K562 (cell line): ENCODE measurements around the gene FIGLA. TPM values are rescaled to one million over a fixed set of nuclear protein-coding genes. Genes with fewer than 3 reads are reported as not detected.
A peak's percentile ranks its signal among the peaks of the same experiment; 100 is the strongest.

ENCODE experiments used
- ATAC-seq: fragments of 200-7000 bp; cut with Tn5 transposase; 3 replicates; pipeline ENCODE4 v1.9.1; 2020; ENCODE audit warnings: moderate library complexity
- BruUV-seq: library from RNA; stranded (reverse); fragments of 400-500 nt; replicated peaks from 2 replicates; lab custom pipeline; 2021; lab: Mats Ljungman, UMichigan
- CTCF ChIA-PET: fragments of 300-600 bp; formaldehyde crosslinking; extraction: SDS; loops from one replicate; lab custom pipeline; 2021; ENCODE audit warnings: low intra/inter-chr PET ratio; lab: Yijun Ruan, JAX
- POLR2A ChIA-PET: fragments of 300-600, 350-650 bp; sonication (Branson Sonifier 250); formaldehyde crosslinking; extraction: SDS; loops from one replicate; lab custom pipeline; 2021; ENCODE audit warnings: antibody characterized with exemption, inconsistent platforms; lab: Yijun Ruan, JAX
- DNase-seq, 4 experiments: peaks; one replicate each; pipeline versions ENCODE4 v3.0.0 to v3.0.0-alpha.2; 2011 to 2018; ENCODE audit warnings: low spot score in 3 of 4, mixed read lengths in 3 of 4; ENCODE audit errors: extremely low read depth in 1 of 4
- FAIRE-seq: peaks from 2 replicates; lab custom pipeline; 2011; peaks lifted over from hg19 to GRCh38; lab: Jason Lieb, UNC
- H2AFZ ChIP-seq: 2 replicates; pipeline ENCODE4 v1.6.0; 2011; ENCODE audit warnings: low read depth, low read length, control low read depth, inconsistent platforms
- H3K27ac ChIP-seq: fragments of 200-600 bp; 3 replicates; pipeline ENCODE4 v1.8.0; 2011; ENCODE audit warnings: low read depth, mild to moderate bottlenecking, control low read depth, inconsistent platforms, low read length, moderate library complexity, mixed read lengths; ENCODE audit errors: extremely low read depth
- H3K27me3 ChIP-seq, 2 experiments: fragments of 300-600 bp in 1 of 2; 2 replicates in 1 of 2; 3 replicates in 1 of 2; pipeline versions ENCODE4 v1.6.0 to v1.8.0; 2011; ENCODE audit warnings: inconsistent platforms in 2 of 2, low read length in 2 of 2, mild to moderate bottlenecking in 1 of 2, mixed read lengths in 1 of 2, moderate library complexity in 1 of 2; ENCODE audit not compliant: control insufficient read depth in 2 of 2, insufficient read depth in 2 of 2
- H3K36me3 ChIP-seq: fragments of 300-600 bp; 3 replicates; pipeline ENCODE4 v1.8.0; 2011; ENCODE audit warnings: mild to moderate bottlenecking, low read length, inconsistent platforms; ENCODE audit not compliant: control insufficient read depth, insufficient read depth
- H3K4me1 ChIP-seq, 2 experiments: fragments of 200-600 bp in 1 of 2; replicated peaks in 1 of 2; 2 replicates in 1 of 2; 3 replicates in 1 of 2; pipeline versions ENCODE4 v1.5.1 to v1.8.0; 2011; ENCODE audit warnings: inconsistent platforms in 2 of 2, low read length in 2 of 2, mild to moderate bottlenecking in 1 of 2, mixed read lengths in 1 of 2, moderate library complexity in 1 of 2; ENCODE audit not compliant: control insufficient read depth in 2 of 2, insufficient read depth in 2 of 2
- H3K4me2 ChIP-seq: 2 replicates; pipeline ENCODE4 v1.6.1; 2011; ENCODE audit warnings: low read length, control low read depth, inconsistent platforms, mixed read lengths; ENCODE audit not compliant: insufficient read depth
- H3K4me3 ChIP-seq: fragments of 200-600 bp; sonication (generic), shearing (Covaris generic); 2 replicates; pipeline ENCODE4 v1.5.1; 2016; ENCODE audit warnings: control low read depth, inconsistent platforms
- H3K79me2 ChIP-seq: fragments of 200-600 bp; 3 replicates; pipeline ENCODE4 v1.8.0; 2011; ENCODE audit warnings: low read length, inconsistent platforms; ENCODE audit not compliant: control insufficient read depth, insufficient read depth
- H3K9ac ChIP-seq, 2 experiments: 2 replicates each; pipeline versions ENCODE4 v1.6.0 to v1.6.1; 2011; ENCODE audit warnings: low read depth in 2 of 2, low read length in 2 of 2, control low read depth in 1 of 2, inconsistent platforms in 1 of 2, mild to moderate bottlenecking in 1 of 2, mixed read lengths in 1 of 2; ENCODE audit not compliant: insufficient read depth in 1 of 2
- H3K9me1 ChIP-seq: one replicate; pipeline ENCODE4 v1.6.0; 2011; ENCODE audit warnings: inconsistent platforms, mild to moderate bottlenecking, low read length, moderate library complexity; ENCODE audit not compliant: control insufficient read depth, insufficient read depth
- H3K9me3 ChIP-seq: replicated peaks from 2 replicates; pipeline ENCODE4 v1.5.1; 2011; ENCODE audit warnings: low read depth, low read length, inconsistent platforms; ENCODE audit not compliant: control insufficient read depth, insufficient read depth
- H4K20me1 ChIP-seq: replicated peaks from 2 replicates; pipeline ENCODE4 v1.6.1; 2011; ENCODE audit warnings: low read length, inconsistent platforms, mixed read lengths; ENCODE audit not compliant: control insufficient read depth, insufficient read depth
- CAMTA2 ChIP-seq: fragments of 250-450 bp; sonication (Bioruptor Pico); conservative IDR thresholded peaks from 2 replicates; pipeline ENCODE4 v1.5.1; 2022
- CBX3 ChIP-seq, 2 experiments: IDR thresholded peaks; 1 replicate in 1 of 2; 2 replicates in 1 of 2; pipeline ENCODE4 v1.6.1; 2012; ENCODE audit warnings: inconsistent platforms in 2 of 2, low read length in 2 of 2, borderline replicate concordance in 1 of 2, control low read depth in 1 of 2
- CBX8 ChIP-seq: fragments of 200-600 bp; sonication (generic); IDR thresholded peaks from 2 replicates; pipeline ENCODE4 v1.6.1; 2012; ENCODE audit warnings: borderline replicate concordance, mixed run types, low read depth, mild to moderate bottlenecking, moderate library complexity, mixed read lengths, low read length, control low read depth, inconsistent platforms; ENCODE audit not compliant: poor library complexity, severe bottlenecking; ENCODE audit errors: extremely low read depth
- ZNF143 ChIP-seq: sonication (generic); formaldehyde crosslinking; IDR thresholded peaks from 2 replicates; pipeline ENCODE4 v1.9.0; 2022; ENCODE audit warnings: mild to moderate bottlenecking, missing genetic modification reagents
- WGBS: fragments of 100-300 bp; shearing (Covaris generic); methylation state at CpG from one replicate; pipeline ENCODE4 v1.1.6; 2016; ENCODE audit warnings: low coverage, mixed read lengths; ENCODE audit not compliant: insufficient coverage; ENCODE audit errors: missing lambda C conversion rate; 5-methylcytosine and 5-hydroxymethylcytosine counted together
- in situ Hi-C: fragments of 300-500 bp; cut with MboI; formaldehyde crosslinking; loops from 4 replicates; pipeline ENCODE4 v1.15.0; 2018; ENCODE audit warnings: inconsistent platforms, mixed read lengths
- intact Hi-C: fragments of 100-400 bp; cut with micrococcal nuclease; formaldehyde crosslinking; loops from 2 replicates; pipeline ENCODE4 v1.14.2; 2022
- polyA plus RNA-seq, 8 experiments: library from polyadenylated mRNA; depleted of rRNA in 4 of 8; stranded (reverse) in 5 of 8; unstranded in 3 of 8; fragments of >200 nt; fragmentation: Nextera tagmentation in 2 of 8; fragmentation: Illumina TruSeq in 1 of 8; extraction: Ambion mirVana in 2 of 8; extraction: Trizol in 1 of 8; gene quantifications; 2 replicates each; pipeline versions ENCODE4 v1.2.1 to v1.2.3, GENCODE V29; 2011 to 2014; ENCODE audit warnings: inconsistent platforms in 1 of 8, missing spikeins in 1 of 8
- total RNA-seq, 7 experiments: library from RNA; depleted of rRNA in 6 of 7; stranded (reverse); fragments of >200 nt in 6 of 7; fragmentation: Illumina TruSeq in 2 of 7; extraction: Trizol in 2 of 7; gene quantifications; 2 replicates each; pipeline versions ENCODE4 v1.2.1 to v1.2.3, GENCODE V29; 2011 to 2021; ENCODE audit warnings: low replicate concordance in 1 of 7
- TF ChIP-seq, protein P1 (sequence below): sonication (generic); formaldehyde crosslinking; IDR thresholded peaks from 2 replicates; pipeline ENCODE4 v1.8.1; 2022; ENCODE audit warnings: missing genetic modification reagents
- TF ChIP-seq, protein P2 (sequence below): sonication (generic); formaldehyde crosslinking; IDR thresholded peaks from 2 replicates; pipeline ENCODE4 v1.9.0; 2022; ENCODE audit warnings: mild to moderate bottlenecking, missing genetic modification reagents
- TF ChIP-seq, protein P3 (sequence below): IDR thresholded peaks from 2 replicates; pipeline ENCODE4 v1.6.1; 2016; ENCODE audit warnings: missing genetic modification characterization, missing compliant biosample characterization
- TF ChIP-seq, protein P4 (sequence below): fragments of 450-650 bp; IDR thresholded peaks from 2 replicates; pipeline ENCODE4 v1.6.1; 2016; ENCODE audit warnings: borderline replicate concordance

Gene FIGLA
- total and polyA plus RNA-seq, 9 of the 15 experiments (the other 6 are each of a cell fraction or from before 2014, with no cell fraction given) = not detected

DNA sequence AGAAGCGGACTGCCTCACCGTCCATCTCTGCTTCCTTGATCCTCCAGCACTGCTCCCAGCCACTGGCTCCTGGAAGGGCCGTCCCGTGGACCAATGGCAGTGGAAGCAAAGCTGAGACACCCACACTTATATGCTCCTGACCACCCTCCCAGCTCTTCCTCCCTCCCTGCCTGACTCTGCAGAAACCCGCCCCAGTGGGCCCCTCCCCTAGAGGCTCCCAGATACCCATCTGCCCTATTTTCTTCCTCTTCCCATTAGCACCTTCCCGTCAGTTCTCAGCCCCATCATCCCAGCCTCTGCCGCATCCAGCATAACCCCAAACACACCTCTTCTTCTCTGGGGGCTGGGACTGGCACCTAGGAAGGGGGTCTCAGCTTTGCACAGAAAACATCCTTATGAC lies 30.1 kb upstream of the FIGLA start, which contains the start of gene CLEC4F:
TSS of gene CLEC4F (minus strand) at position 101 of the 400 bp plus-strand sequence. CDS start at position 25, 76 bp downstream.
- Histone ChIP-seq H3K4me1 (no peaks in the 10 kb centered on the region), H3K4me3 (no peak within 1 kb of the TSS), H3K9ac (no peak within 1 kb of the TSS), H2AFZ (no peak within 1 kb of the TSS), H3K79me2 (no peaks in the 10 kb centered on the region), H3K4me2 (no peak within 1 kb of the TSS), H4K20me1 (no peaks in the 10 kb centered on the region), H3K27me3 (peaks cover 35 to 50% of the 10 kb centered on the region in 2 experiments), H3K9me1 (no peaks in the 10 kb centered on the region), H3K27ac (no peak within 1 kb of the TSS), H3K36me3 (no peaks in the 10 kb centered on the region), H3K9me3 (no peaks in the 10 kb centered on the region)
- intact Hi-C loops (no loop called here), in situ Hi-C loops (no loop called here)
- BruUV-seq = no TSS peak
- CTCF ChIA-PET = no interaction called here
- 3% methylated on average over 5 of the region's 7 CpGs for WGBS
- TF ChIP-seq, protein P1, sequence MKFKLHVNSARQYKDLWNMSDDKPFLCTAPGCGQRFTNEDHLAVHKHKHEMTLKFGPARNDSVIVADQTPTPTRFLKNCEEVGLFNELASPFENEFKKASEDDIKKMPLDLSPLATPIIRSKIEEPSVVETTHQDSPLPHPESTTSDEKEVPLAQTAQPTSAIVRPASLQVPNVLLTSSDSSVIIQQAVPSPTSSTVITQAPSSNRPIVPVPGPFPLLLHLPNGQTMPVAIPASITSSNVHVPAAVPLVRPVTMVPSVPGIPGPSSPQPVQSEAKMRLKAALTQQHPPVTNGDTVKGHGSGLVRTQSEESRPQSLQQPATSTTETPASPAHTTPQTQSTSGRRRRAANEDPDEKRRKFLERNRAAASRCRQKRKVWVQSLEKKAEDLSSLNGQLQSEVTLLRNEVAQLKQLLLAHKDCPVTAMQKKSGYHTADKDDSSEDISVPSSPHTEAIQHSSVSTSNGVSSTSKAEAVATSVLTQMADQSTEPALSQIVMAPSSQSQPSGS (CRISPR knock-in tag) = no peak
- TF ChIP-seq, protein P2, sequence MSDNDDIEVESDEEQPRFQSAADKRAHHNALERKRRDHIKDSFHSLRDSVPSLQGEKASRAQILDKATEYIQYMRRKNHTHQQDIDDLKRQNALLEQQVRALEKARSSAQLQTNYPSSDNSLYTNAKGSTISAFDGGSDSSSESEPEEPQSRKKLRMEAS (CRISPR knock-in tag) = no peak
- TF ChIP-seq, protein P3, sequence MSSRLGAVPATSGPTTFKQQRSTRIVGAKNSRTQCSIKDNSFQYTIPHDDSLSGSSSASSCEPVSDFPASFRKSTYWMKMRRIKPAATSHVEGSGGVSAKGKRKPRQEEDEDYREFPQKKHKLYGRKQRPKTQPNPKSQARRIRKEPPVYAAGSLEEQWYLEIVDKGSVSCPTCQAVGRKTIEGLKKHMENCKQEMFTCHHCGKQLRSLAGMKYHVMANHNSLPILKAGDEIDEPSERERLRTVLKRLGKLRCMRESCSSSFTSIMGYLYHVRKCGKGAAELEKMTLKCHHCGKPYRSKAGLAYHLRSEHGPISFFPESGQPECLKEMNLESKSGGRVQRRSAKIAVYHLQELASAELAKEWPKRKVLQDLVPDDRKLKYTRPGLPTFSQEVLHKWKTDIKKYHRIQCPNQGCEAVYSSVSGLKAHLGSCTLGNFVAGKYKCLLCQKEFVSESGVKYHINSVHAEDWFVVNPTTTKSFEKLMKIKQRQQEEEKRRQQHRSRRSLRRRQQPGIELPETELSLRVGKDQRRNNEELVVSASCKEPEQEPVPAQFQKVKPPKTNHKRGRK (tag) = no peak
- TF ChIP-seq ZNF143 (CRISPR knock-in tag) (no peak), CBX8 (no peak), CAMTA2 (CRISPR knock-in tag) (no peak), CBX3 (IDR thresholded peaks at IDR 0.05; ENCODE audit: borderline replicate concordance in 1 of 2, low read length in 2 of 2) (no peak)
- TF ChIP-seq, protein P4, sequence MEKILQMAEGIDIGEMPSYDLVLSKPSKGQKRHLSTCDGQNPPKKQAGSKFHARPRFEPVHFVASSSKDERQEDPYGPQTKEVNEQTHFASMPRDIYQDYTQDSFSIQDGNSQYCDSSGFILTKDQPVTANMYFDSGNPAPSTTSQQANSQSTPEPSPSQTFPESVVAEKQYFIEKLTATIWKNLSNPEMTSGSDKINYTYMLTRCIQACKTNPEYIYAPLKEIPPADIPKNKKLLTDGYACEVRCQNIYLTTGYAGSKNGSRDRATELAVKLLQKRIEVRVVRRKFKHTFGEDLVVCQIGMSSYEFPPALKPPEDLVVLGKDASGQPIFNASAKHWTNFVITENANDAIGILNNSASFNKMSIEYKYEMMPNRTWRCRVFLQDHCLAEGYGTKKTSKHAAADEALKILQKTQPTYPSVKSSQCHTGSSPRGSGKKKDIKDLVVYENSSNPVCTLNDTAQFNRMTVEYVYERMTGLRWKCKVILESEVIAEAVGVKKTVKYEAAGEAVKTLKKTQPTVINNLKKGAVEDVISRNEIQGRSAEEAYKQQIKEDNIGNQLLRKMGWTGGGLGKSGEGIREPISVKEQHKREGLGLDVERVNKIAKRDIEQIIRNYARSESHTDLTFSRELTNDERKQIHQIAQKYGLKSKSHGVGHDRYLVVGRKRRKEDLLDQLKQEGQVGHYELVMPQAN = no peak
- DNase-seq (no peak), ATAC-seq (peak; percentile 51), FAIRE-seq (no peak)
- POLR2A ChIA-PET = interaction anchor here (1.2 kb wide), 1 partner anchor 9 kb away, joined by 5 read pairs; no protein-coding TSS in a partner anchor
